Measurements from ENCODE around the gene MAPK10. TPM values are rescaled to one million over a fixed set of nuclear protein-coding genes. Genes with fewer than 3 reads are reported as not detected.
"Not testable (repeated sequence)": the region's sequence is repeated elsewhere in the genome, so short reads cannot be mapped to it uniquely, and the experiment has no call there.

MAPK10 gene
- polyA plus RNA-seq, 3 donors, result 0.36 TPM; not detected in 2

GRCh38 chr4:86031927-86032326, 327.9 kb downstream of the MAPK10 start:
- Histone ChIP-seq H3K4me2 (replicated peaks; ENCODE audit: extremely low read depth, low read length, poor library complexity, severe bottlenecking) (no peak overlapping the region), H3K79me2 (ENCODE audit: insufficient read depth, low read length) (no peaks in the 10 kb centered on the region), H3K27ac (ENCODE audit: low read depth in 1 of 2, low read length in 2 of 2) (no peak overlapping the region), H4K20me1 (ENCODE audit: insufficient read depth, low read length) (no peaks in the 10 kb centered on the region), H3K36me3 (replicated peaks in 1 of 2; ENCODE audit: control insufficient read depth in 1 of 2, insufficient read depth in 2 of 2, low read length in 2 of 2) (no peaks in the 10 kb centered on the region), H3K4me1 (ENCODE audit: control insufficient read depth in 1 of 2, insufficient read depth in 2 of 2, low read length in 2 of 2) (peaks cover 21 to 23% of the 10 kb centered on the region in 2 donors), H3K27me3 (ENCODE audit: control insufficient read depth in 2 of 2, insufficient read depth in 2 of 2, low read length in 2 of 2) (no peaks in the 10 kb centered on the region), H2AFZ (ENCODE audit: insufficient read depth, low read depth, low read length, poor library complexity, severe bottlenecking) (no peak overlapping the region), H3K9me3 (replicated peaks in 1 of 2; ENCODE audit: control insufficient read depth in 1 of 2, insufficient read depth in 1 of 2, low read length in 2 of 2) (no peaks in the 10 kb centered on the region), H3K4me3 (replicated peaks in 1 of 3; ENCODE audit: low read depth in 2 of 3, low read length in 3 of 3) (no peak overlapping the region), H3K9ac (ENCODE audit: insufficient read depth, low read length, poor library complexity, severe bottlenecking) (no peak overlapping the region)
- peaks cover 0 to 1% (median 0%) of the 10 kb centered on the region in 3 donors for H3K27me3 Mint-ChIP-seq (ENCODE audit: low read depth in 3 of 3)
- no peak overlapping the region for H3K4me3 Mint-ChIP-seq
- DNase-seq, result no peak
- peaks cover 53% of the 10 kb centered on the region for H3K4me1 Mint-ChIP-seq
- intact Hi-C loops (cut with micrococcal nuclease), result no loop called here
- no CpG with 5 or more reads among the region's 3 CpGs for WGBS (ENCODE audit: insufficient coverage)
- H3K36me3 Mint-ChIP-seq, result no peaks in the 10 kb centered on the region
- H3K27ac Mint-ChIP-seq, result peak overlapping the region in 1 of 7 donors; percentile 50
- H3K9me3 Mint-ChIP-seq, result no peaks in the 10 kb centered on the region
- TF ChIP-seq CTCF (IDR thresholded peaks at IDR 0.05), result no peak

GRCh38 chr4:86026720-86027119, 333.1 kb downstream of the MAPK10 start:
- Mint-ChIP-seq H3K4me3 (no peak overlapping the region), H3K27me3 (ENCODE audit: low read depth in 3 of 3) (peaks cover 0 to 1% (median 0%) of the 10 kb centered on the region in 3 donors), H3K27ac (no peak overlapping the region), H3K9me3 (peaks cover 0 to 5% (median 0%) of the 10 kb centered on the region in 7 donors), H3K4me1 (peaks cover 26% of the 10 kb centered on the region), H3K36me3 (no peaks in the 10 kb centered on the region)
- Histone ChIP-seq H3K79me2 (ENCODE audit: insufficient read depth, low read length) (no peaks in the 10 kb centered on the region), H2AFZ (ENCODE audit: insufficient read depth, low read depth, low read length, poor library complexity, severe bottlenecking) (no peak overlapping the region), H4K20me1 (ENCODE audit: insufficient read depth, low read length) (no peaks in the 10 kb centered on the region), H3K4me2 (replicated peaks; ENCODE audit: extremely low read depth, low read length, poor library complexity, severe bottlenecking) (no peak overlapping the region), H3K4me1 (ENCODE audit: control insufficient read depth in 1 of 2, insufficient read depth in 2 of 2, low read length in 2 of 2) (peaks cover 10 to 12% of the 10 kb centered on the region in 2 donors), H3K27ac (ENCODE audit: low read depth in 1 of 2, low read length in 2 of 2) (no peak overlapping the region), H3K4me3 (replicated peaks in 1 of 3; ENCODE audit: low read depth in 2 of 3, low read length in 3 of 3) (no peak overlapping the region), H3K36me3 (replicated peaks in 1 of 2; ENCODE audit: control insufficient read depth in 1 of 2, insufficient read depth in 2 of 2, low read length in 2 of 2) (no peaks in the 10 kb centered on the region), H3K27me3 (ENCODE audit: control insufficient read depth in 2 of 2, insufficient read depth in 2 of 2, low read length in 2 of 2) (no peaks in the 10 kb centered on the region), H3K9me3 (replicated peaks in 1 of 2; ENCODE audit: control insufficient read depth in 1 of 2, insufficient read depth in 1 of 2, low read length in 2 of 2) (peaks cover 0 to 3% of the 10 kb centered on the region in 2 donors), H3K9ac (ENCODE audit: insufficient read depth, low read length, poor library complexity, severe bottlenecking) (no peak overlapping the region)
- DNase-seq, result no peak
- intact Hi-C loops (cut with micrococcal nuclease), result no loop called here
- 100% methylated on average over 2 of the region's 8 CpGs for WGBS (ENCODE audit: insufficient coverage)
- no peak for TF ChIP-seq CTCF (IDR thresholded peaks at IDR 0.05)

GRCh38 chr4:86021671-86022070, 338.2 kb downstream of the MAPK10 start:
- H3K27me3 Mint-ChIP-seq (ENCODE audit: low read depth in 3 of 3); H3K36me3 ChIP-seq (replicated peaks in 1 of 2; ENCODE audit: control insufficient read depth in 1 of 2, insufficient read depth in 2 of 2, low read length in 2 of 2); H3K4me2 ChIP-seq (replicated peaks; ENCODE audit: extremely low read depth, low read length, poor library complexity, severe bottlenecking); H3K27me3 ChIP-seq (ENCODE audit: control insufficient read depth in 2 of 2, insufficient read depth in 2 of 2, low read length in 2 of 2); H3K27ac Mint-ChIP-seq; H3K79me2 ChIP-seq (ENCODE audit: insufficient read depth, low read length); H3K4me3 Mint-ChIP-seq; H3K27ac ChIP-seq (ENCODE audit: low read depth in 1 of 2, low read length in 2 of 2); H3K9ac ChIP-seq (ENCODE audit: insufficient read depth, low read length, poor library complexity, severe bottlenecking); H2AFZ ChIP-seq (ENCODE audit: insufficient read depth, low read depth, low read length, poor library complexity, severe bottlenecking); H3K9me3 ChIP-seq (replicated peaks in 1 of 2; ENCODE audit: control insufficient read depth in 1 of 2, insufficient read depth in 1 of 2, low read length in 2 of 2); intact Hi-C loops (cut with micrococcal nuclease); H3K36me3 Mint-ChIP-seq; DNase-seq; H4K20me1 ChIP-seq (ENCODE audit: insufficient read depth, low read length); H3K4me3 ChIP-seq (replicated peaks in 1 of 3; ENCODE audit: low read depth in 2 of 3, low read length in 3 of 3): not testable (repeated sequence)
- Mint-ChIP-seq H3K4me1 (peaks cover 14% of the 10 kb centered on the region), H3K9me3 (peaks cover 0 to 11% (median 5%) of the 10 kb centered on the region in 7 donors)
- H3K4me1 ChIP-seq (ENCODE audit: control insufficient read depth in 1 of 2, insufficient read depth in 2 of 2, low read length in 2 of 2), result peaks cover 10 to 12% of the 10 kb centered on the region in 2 donors
- WGBS (ENCODE audit: insufficient coverage), result 98% methylated on average over 8 of the region's 24 CpGs
